ENCODE data around the gene FOXQ1.

The FOXQ1 gene

GRCh38 chr6:1363729-1364572 lies 52.1 kb downstream of the FOXQ1 start:
- peak; percentile 55 for DNase-seq

Measured in kidney glomerular epithelial cell (primary cell).